Breast epithelium (tissue), 4 donors: Measurements from ENCODE around the gene KRT6A. TPM values are rescaled to one million over a fixed set of nuclear protein-coding genes. Genes with fewer than 3 reads are reported as not detected.

Source experiments
- DNase-seq, 2 donors: peaks; one replicate each; pipeline ENCODE4 v3.0.0-alpha.2; 2019; ENCODE audit warnings: low spot score in 2 of 2
- H3K27ac ChIP-seq, 2 donors: fragments of 200-600 bp; sonication (generic) in 1 of 2; one replicate each; pipeline ENCODE4 v1.5.1; 2016 to 2019; ENCODE audit warnings: mild to moderate bottlenecking in 1 of 2
- H3K27me3 ChIP-seq, 2 donors: fragments of 200-600 bp; sonication (generic) in 1 of 2; one replicate each; pipeline versions ENCODE4 v1.5.1 to v1.6.0; 2017 to 2019; ENCODE audit warnings: control low read depth in 1 of 2, mild to moderate bottlenecking in 1 of 2
- H3K36me3 ChIP-seq: fragments of 200-600 bp; one replicate; pipeline ENCODE4 v1.5.1; 2019
- H3K4me1 ChIP-seq, 2 donors: fragments of 200-600 bp; sonication (generic); one replicate each; pipeline ENCODE4 v1.5.1; 2016 to 2019; ENCODE audit warnings: control low read depth in 1 of 2
- H3K4me3 ChIP-seq, 3 donors: fragments of 200-600 bp; sonication (generic); 1 replicate in 2 of 3; 2 replicates in 1 of 3; pipeline ENCODE4 v1.5.1; 2016 to 2019; ENCODE audit warnings: mild to moderate bottlenecking in 3 of 3, moderate library complexity in 2 of 3
- H3K9me3 ChIP-seq, 2 donors: fragments of 200-600 bp; sonication (generic) in 1 of 2; one replicate each; pipeline ENCODE4 v1.5.1; 2016 to 2019; ENCODE audit warnings: control low read depth in 1 of 2
- POLR2A ChIP-seq: fragments of 450-650 bp; IDR thresholded peaks from one replicate; pipeline ENCODE4 v1.6.1; 2016; ENCODE audit warnings: antibody characterized with exemption, mild to moderate bottlenecking, moderate library complexity
- POLR2AphosphoS5 ChIP-seq, 3 donors: sonication (generic); formaldehyde crosslinking; IDR thresholded peaks; one replicate each; pipeline ENCODE4 v1.6.1; 2017; ENCODE audit warnings: antibody characterized with exemption in 3 of 3
- intact Hi-C: fragments of 100-400 bp; cut with DNase I; formaldehyde crosslinking; loops from one replicate; pipeline ENCODE4 v1.15.1; 2023; ENCODE audit warnings: low total_unique reads
- total RNA-seq, 3 donors: library from RNA; depleted of rRNA; stranded (reverse); fragments of >200 nt; gene quantifications; one replicate each; pipeline ENCODE4 v1.1.0, GENCODE V29; 2016
- TF ChIP-seq, protein P1 (sequence below), 3 donors: fragments of 450-650 bp; IDR thresholded peaks; one replicate each; pipeline ENCODE4 v1.5.1; 2016 to 2017; ENCODE audit warnings: antibody characterized with exemption in 3 of 3, mild to moderate bottlenecking in 3 of 3, moderate library complexity in 3 of 3

Gene KRT6A
- total RNA-seq, 3 donors from 2014 or later: 0.33 to 3.1 TPM; not detected in 1

DNA sequence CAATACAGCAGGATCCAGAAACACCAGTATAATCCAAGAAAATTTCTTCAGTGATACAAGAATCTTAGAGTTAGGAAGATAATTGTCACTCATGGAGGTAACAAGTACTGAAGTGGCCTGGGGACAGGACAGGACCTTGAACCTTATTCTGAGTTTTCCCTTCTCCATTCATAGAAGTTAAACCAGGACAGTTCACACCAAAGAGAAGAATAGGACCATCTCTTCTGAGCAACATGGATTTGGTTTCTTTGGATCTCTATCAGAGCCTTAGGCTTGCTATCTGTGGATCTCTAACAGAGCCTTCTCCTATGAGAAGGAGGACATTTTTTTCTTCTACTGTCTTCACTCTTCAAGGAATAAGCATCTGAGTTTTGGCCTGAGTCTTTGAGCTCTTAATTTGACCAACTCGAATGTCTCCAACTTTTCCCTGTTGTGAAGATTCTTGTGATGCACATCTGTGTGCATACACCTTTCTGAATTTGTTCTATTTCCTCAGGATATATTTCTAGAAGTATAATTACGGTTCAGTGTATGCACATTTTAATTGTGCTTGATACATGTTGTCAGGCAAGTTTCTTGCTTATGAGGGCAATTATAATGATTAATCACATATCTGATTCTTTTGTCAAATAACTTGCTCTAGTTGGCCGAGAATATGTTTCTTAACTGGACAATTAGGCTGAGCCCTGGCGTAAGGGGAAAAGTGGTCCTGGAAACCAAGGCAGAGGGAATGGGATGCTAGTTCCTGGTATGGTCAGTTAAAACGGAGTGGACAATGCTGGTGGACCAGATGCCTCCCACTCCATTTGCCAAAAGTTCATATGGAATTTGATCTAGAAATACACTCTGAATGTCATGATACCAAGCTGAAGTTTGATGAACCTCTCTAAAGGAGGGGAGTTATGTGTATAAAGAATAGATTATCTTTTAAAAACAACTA is 6.6 kb downstream of the KRT6A start:
- intact Hi-C loops: no loop called here
- TF ChIP-seq, protein P1, sequence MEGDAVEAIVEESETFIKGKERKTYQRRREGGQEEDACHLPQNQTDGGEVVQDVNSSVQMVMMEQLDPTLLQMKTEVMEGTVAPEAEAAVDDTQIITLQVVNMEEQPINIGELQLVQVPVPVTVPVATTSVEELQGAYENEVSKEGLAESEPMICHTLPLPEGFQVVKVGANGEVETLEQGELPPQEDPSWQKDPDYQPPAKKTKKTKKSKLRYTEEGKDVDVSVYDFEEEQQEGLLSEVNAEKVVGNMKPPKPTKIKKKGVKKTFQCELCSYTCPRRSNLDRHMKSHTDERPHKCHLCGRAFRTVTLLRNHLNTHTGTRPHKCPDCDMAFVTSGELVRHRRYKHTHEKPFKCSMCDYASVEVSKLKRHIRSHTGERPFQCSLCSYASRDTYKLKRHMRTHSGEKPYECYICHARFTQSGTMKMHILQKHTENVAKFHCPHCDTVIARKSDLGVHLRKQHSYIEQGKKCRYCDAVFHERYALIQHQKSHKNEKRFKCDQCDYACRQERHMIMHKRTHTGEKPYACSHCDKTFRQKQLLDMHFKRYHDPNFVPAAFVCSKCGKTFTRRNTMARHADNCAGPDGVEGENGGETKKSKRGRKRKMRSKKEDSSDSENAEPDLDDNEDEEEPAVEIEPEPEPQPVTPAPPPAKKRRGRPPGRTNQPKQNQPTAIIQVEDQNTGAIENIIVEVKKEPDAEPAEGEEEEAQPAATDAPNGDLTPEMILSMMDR (IDR thresholded peaks at IDR 0.05): no peak
- no peak for TF ChIP-seq POLR2AphosphoS5 (IDR thresholded peaks at IDR 0.05)
- TF ChIP-seq POLR2A: no peak
- H3K4me1 ChIP-seq: no peaks in the 10 kb centered on the region
- H3K27ac ChIP-seq: no peak overlapping the region
- no peak overlapping the region for H3K4me3 ChIP-seq
- H3K27me3 ChIP-seq: peaks cover 0 to 4% of the 10 kb centered on the region in 2 donors
- no peaks in the 10 kb centered on the region for H3K36me3 ChIP-seq
- H3K9me3 ChIP-seq: no peaks in the 10 kb centered on the region
- no peak for DNase-seq

DNA sequence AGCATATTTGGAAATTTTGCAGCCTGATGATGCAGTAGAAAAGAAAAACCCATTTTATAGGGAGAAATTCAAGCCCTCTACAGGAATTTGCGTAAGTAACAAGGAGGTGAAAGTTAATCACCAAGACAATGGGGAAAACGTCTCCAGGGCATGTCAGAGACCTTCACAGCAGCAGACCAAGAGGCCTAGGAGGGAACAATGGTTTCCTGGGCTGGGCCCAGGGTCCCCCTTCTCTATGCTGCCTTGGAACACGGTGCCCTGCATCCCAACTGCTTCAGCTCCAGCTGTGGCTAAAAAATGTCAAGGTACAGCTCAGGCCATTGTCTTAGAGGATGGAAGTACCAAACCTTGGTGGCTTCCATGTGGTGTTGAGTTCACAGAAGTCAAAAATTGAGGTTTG is 13.0 kb downstream of the KRT6A start:
- TF ChIP-seq, protein P1 (IDR thresholded peaks at IDR 0.05): no peak
- TF ChIP-seq POLR2A (no peak), POLR2AphosphoS5 (IDR thresholded peaks at IDR 0.05) (no peak)
- DNase-seq: no peak
- Histone ChIP-seq H3K27ac (no peak overlapping the region), H3K4me1 (no peaks in the 10 kb centered on the region), H3K36me3 (no peaks in the 10 kb centered on the region), H3K27me3 (no peaks in the 10 kb centered on the region), H3K4me3 (no peak overlapping the region), H3K9me3 (no peaks in the 10 kb centered on the region)
- intact Hi-C loops: no loop called here

DNA sequence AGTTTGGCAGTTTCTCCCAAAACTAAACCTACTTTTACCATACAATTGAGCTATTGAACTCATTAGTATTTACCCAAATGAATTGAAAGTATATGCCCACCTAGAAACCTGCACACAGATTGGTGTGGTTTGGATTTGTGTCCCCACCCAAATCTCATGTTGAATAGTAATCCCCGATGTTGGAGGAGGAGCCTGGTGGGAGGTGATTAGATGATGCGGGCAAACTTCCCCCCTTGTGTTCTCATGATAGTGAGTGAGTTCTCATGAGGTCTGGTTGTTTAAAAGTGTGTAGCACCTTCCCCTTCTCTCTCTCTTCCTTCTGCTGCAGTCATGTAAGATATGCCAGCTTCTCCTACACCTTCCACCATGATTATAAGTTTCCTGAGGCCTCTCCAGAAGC is 15.4 kb downstream of the KRT6A start:
- intact Hi-C loops: no loop called here
- no peak overlapping the region for H3K27ac ChIP-seq
- H3K27me3 ChIP-seq: no peaks in the 10 kb centered on the region
- H3K4me1 ChIP-seq: no peaks in the 10 kb centered on the region
- no peaks in the 10 kb centered on the region for H3K36me3 ChIP-seq
- no peak overlapping the region for H3K4me3 ChIP-seq
- no peak for DNase-seq
- no peak for TF ChIP-seq POLR2AphosphoS5 (IDR thresholded peaks at IDR 0.05)
- no peaks in the 10 kb centered on the region for H3K9me3 ChIP-seq

DNA sequence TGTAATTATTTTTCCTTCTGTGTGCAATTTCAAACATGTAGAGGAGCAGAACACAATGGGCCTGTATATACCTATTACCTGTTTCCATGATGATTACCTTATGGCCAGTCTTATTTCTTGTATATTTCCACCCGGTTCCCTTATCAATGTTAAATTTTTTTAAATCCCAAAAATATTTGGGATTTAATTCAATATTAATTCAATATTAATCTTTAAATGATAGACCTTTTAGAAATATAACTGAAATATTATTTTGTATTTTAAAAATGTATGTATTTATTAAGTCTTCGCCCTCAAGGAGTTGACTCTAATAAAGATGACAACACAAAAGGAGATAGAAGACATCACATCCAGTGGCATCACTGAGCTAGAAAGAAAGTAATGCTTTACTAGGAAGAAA is 18.8 kb downstream of the KRT6A start:
- TF ChIP-seq, protein P1 (IDR thresholded peaks at IDR 0.05): no peak
- TF ChIP-seq POLR2AphosphoS5 (IDR thresholded peaks at IDR 0.05): no peak
- no peak for TF ChIP-seq POLR2A
- intact Hi-C loops: no loop called here
- no peaks in the 10 kb centered on the region for H3K9me3 ChIP-seq
- no peak for DNase-seq
- no peaks in the 10 kb centered on the region for H3K36me3 ChIP-seq
- H3K27ac ChIP-seq: no peak overlapping the region
- no peaks in the 10 kb centered on the region for H3K27me3 ChIP-seq
- no peak overlapping the region for H3K4me3 ChIP-seq
- H3K4me1 ChIP-seq: no peaks in the 10 kb centered on the region

DNA sequence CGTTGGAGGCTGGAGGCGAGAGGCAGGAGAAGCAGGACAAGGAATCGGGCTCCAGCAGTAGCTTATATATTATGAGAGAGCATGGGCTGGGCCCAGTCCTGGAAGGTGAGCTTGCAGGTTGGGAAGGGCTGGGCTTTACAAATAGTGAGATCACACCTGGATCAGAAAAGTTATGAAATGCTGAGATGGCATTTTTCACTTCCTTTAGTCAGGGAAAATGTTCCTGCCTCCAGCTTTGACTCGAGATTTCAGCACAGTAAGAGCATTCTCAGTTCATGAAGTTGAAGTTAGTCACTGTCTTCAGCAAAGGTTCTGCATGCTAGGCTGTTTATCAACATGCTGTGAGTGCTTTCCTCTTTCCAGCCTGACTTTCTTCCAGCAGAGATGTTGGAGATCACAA is 19.3 kb downstream of the KRT6A start, which contains the start of gene KRT6C:
Gene KRT6C, minus strand, starts transcription at position 38 of the 400 bp plus-strand sequence. CDS start 68 bp downstream, outside the sequence.
- no peaks in the 10 kb centered on the region for H3K27me3 ChIP-seq
- no peaks in the 10 kb centered on the region for H3K4me1 ChIP-seq
- H3K9me3 ChIP-seq: no peaks in the 10 kb centered on the region
- TF ChIP-seq POLR2A (no peak), POLR2AphosphoS5 (IDR thresholded peaks at IDR 0.05) (no peak)
- TF ChIP-seq, protein P1 (IDR thresholded peaks at IDR 0.05): no peak
- no peaks in the 10 kb centered on the region for H3K36me3 ChIP-seq
- no peak within 1 kb of the TSS for H3K27ac ChIP-seq
- no peak for DNase-seq
- H3K4me3 ChIP-seq: no peak within 1 kb of the TSS
- intact Hi-C loops: no loop called here
